GM21515 (cell line): ENCODE measurements around the gene OR9Q1.
"Not testable (repeated sequence)": the region's sequence is repeated elsewhere in the genome, so short reads cannot be mapped to it uniquely, and the experiment has no call there.

Source experiments
- ATAC-seq: cut with Tn5 transposase; IDR thresholded peaks from one replicate; pipeline ENCODE4 v1.9.1; 2021; ENCODE audit not compliant: unreplicated experiment

The OR9Q1 gene

GRCh38 chr11:58023435-58023931 is at the start of gene OR9Q1:
Gene OR9Q1, plus strand, starts transcription at chr11:58023881. Its CDS starts 155,564 bp downstream, at chr11:58179445.
- no peak for ATAC-seq

GRCh38 chr11:57974132-57974531 is 49.5 kb upstream of the OR9Q1 start:
- ATAC-seq = no peak

- ATAC-seq = no peak
Observed at GRCh38 chr11:57974848-57975601, 48.7 kb upstream of the OR9Q1 start.

- ATAC-seq = no peak
Observed at GRCh38 chr11:57977709-57978108, 46.0 kb upstream of the OR9Q1 start.

GRCh38 chr11:57978686-57979531 is 44.8 kb upstream of the OR9Q1 start:
- no peak for ATAC-seq

- ATAC-seq = no peak
Observed at GRCh38 chr11:57979532-57980079, 44.1 kb upstream of the OR9Q1 start.

GRCh38 chr11:57980201-57980600 is 43.5 kb upstream of the OR9Q1 start:
- no peak for ATAC-seq

- ATAC-seq = no peak
Observed at GRCh38 chr11:57981536-57981935, 42.1 kb upstream of the OR9Q1 start.

GRCh38 chr11:57982776-57983175 is 40.9 kb upstream of the OR9Q1 start:
- ATAC-seq = no peak

- ATAC-seq = no peak
Observed at GRCh38 chr11:57983191-57983590, 40.5 kb upstream of the OR9Q1 start.

GRCh38 chr11:57999523-57999922 is 24.2 kb upstream of the OR9Q1 start:
- ATAC-seq = not testable (repeated sequence)

GRCh38 chr11:58000021-58000420 is 23.7 kb upstream of the OR9Q1 start:
- ATAC-seq = not testable (repeated sequence)

GRCh38 chr11:58000699-58001098 is 23.0 kb upstream of the OR9Q1 start:
- no peak for ATAC-seq

- no peak for ATAC-seq
Observed at GRCh38 chr11:58003036-58003435, 20.6 kb upstream of the OR9Q1 start.

- no peak for ATAC-seq
Observed at GRCh38 chr11:58003591-58003990, 20.1 kb upstream of the OR9Q1 start.

- ATAC-seq = no peak
Observed at GRCh38 chr11:58004664-58005063, 19.0 kb upstream of the OR9Q1 start.

GRCh38 chr11:58006940-58007339 is 16.7 kb upstream of the OR9Q1 start:
- no peak for ATAC-seq

- ATAC-seq = no peak
Observed at GRCh38 chr11:58011771-58012170, 11.9 kb upstream of the OR9Q1 start.

- no peak for ATAC-seq
Observed at GRCh38 chr11:58024601-58025091, 965 bp downstream of the OR9Q1 start.

GRCh38 chr11:58027341-58027740 is 3.7 kb downstream of the OR9Q1 start:
- ATAC-seq = no peak

GRCh38 chr11:58028687-58029411 is 5.2 kb downstream of the OR9Q1 start:
- ATAC-seq = no peak
